Right ventricle myocardium superior (tissue), 1 donor: ENCODE measurements around the gene PLA2G4C. TPM values are rescaled to one million over a fixed set of nuclear protein-coding genes. Genes with fewer than 3 reads are reported as not detected.

Experiments used
- ATAC-seq: fragments of 200-7000 bp; cut with Tn5 transposase; one replicate; pipeline ENCODE4 v1.9.1; 2020; ENCODE audit warnings: mild to moderate bottlenecking; ENCODE audit not compliant: poor library complexity
- DNase-seq: peaks from one replicate; pipeline ENCODE4 v3.0.0-alpha.2; 2020
- intact Hi-C: fragments of 100-400 bp; cut with DNase I; formaldehyde crosslinking; loops from one replicate; pipeline ENCODE4 v1.11.2; 2022
- total RNA-seq: library from RNA; stranded (reverse); fragmentation: NEBNext Ultra II Directional; extraction: Animal tissue kit (Norgen Biotek cat#: 25700); gene quantifications from one replicate; pipeline ENCODE4 v1.2.1, GENCODE V29; 2021
- donor health status: DM: no; HTN: yes; CAD: no; lungs with severe emphysema.

The PLA2G4C gene
- total RNA-seq, 1 donor from 2014 or later: 38.6 TPM

GRCh38 chr19:48010932-48011758, 99.5 kb downstream of the PLA2G4C start:
- DNase-seq (no peak), ATAC-seq (no peak)
- intact Hi-C loops: no loop called here

GRCh38 chr19:48006762-48007161, 103.9 kb downstream of the PLA2G4C start:
- intact Hi-C loops: no loop called here
- no peak for ATAC-seq
- DNase-seq: no peak

DNA sequence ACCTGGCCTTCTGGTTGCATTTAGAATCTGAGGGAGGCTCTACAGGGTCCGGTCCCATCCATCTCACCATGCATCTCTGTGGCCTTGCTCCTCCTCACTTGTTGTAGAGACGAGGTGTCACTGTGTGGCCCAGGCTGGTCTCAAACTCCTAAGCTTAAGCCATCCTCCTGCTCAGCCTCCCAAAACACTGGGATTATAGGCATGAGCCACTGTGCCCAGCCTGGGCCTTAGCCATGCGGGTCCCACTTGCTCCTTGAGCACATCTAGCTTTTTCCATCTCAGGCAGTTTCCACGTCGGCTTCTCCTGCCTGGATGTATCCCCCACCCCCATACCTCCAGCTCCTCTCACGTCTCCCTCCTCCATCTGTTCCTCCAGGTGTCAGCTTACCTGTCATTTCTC, 106.4 kb downstream of the PLA2G4C start:
- DNase-seq (no peak), ATAC-seq (no peak)
- intact Hi-C loops: no loop called here

DNA sequence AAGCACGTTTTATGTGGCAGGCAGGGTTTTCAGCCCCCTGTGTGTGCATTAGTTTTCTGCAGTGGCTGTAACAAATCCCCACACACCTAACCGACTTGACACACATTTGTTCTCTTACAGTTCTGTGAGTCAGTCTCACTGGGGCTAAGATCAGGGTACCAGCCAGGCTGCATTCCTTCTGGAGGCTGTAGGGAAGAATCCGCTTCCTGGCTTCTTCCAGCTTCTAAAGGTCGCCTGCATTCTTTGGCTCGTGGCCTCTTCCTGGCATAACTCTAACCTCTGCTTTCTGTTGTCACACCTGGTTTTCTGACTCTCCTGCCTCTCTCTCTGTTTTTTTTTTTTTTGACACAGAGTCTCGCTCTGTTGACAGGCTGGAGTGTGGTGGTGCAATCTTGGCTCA, 109.8 kb downstream of the PLA2G4C start:
- intact Hi-C loops: no loop called here
- no peak for ATAC-seq
- no peak for DNase-seq

DNA sequence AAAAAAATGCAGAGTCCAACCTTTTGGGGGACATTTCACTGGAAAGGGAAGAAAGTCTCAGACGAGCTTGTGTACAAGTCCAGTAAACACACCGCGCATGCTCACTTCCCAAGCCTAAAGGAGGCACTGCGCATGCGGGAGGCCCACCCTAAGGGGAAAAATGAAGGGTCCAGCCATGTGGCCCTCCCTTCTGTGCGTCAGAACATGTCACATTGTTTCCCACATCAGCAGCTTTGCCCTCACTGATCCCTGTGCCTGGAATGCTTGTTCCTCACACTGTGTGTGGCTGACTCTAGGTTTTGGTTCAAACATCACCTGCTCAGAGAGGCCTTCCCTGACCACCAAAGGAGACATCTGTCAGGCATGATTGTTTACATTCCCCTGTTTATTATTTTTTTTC, 111.8 kb downstream of the PLA2G4C start:
- DNase-seq (no peak), ATAC-seq (no peak)
- intact Hi-C loops: no loop called here

Other genes starting within 250 kb of the PLA2G4C start
- not detected for gene SULT2A1, start 224.5 kb downstream of the PLA2G4C start, total RNA-seq
- gene BSPH1, start 118.6 kb downstream of the PLA2G4C start, total RNA-seq: not detected
- gene ELSPBP1, start 116.2 kb downstream of the PLA2G4C start, total RNA-seq: not detected
- not detected for gene CABP5, start 66.7 kb downstream of the PLA2G4C start, total RNA-seq
- 2.4 TPM for gene LIG1, start 59.5 kb upstream of the PLA2G4C start, total RNA-seq
- gene ZSWIM9, start 59.9 kb upstream of the PLA2G4C start, total RNA-seq: 6.9 TPM
- 27.1 TPM for gene CARD8, start 145.1 kb upstream of the PLA2G4C start, total RNA-seq
- 0.51 TPM for gene ZNF114, start 159.3 kb upstream of the PLA2G4C start, total RNA-seq
- gene EMP3, start 214.7 kb upstream of the PLA2G4C start, total RNA-seq: 41.8 TPM